Measurements from ENCODE around the gene RUBCN. TPM values are rescaled to one million over a fixed set of nuclear protein-coding genes. Genes with fewer than 3 reads are reported as not detected.

The RUBCN gene
- total RNA-seq, 2 experiments from 2014 or later: 45.1 to 56.7 TPM

GRCh38 chr3:197752107-197752506 lies 15.4 kb upstream of the RUBCN start:
- H3K4me1 ChIP-seq (ENCODE audit: insufficient read depth, low read length, poor library complexity, severe bottlenecking): peaks cover 34% of the 10 kb centered on the region
- peak overlapping the region; percentile 86 for H3K4me2 ChIP-seq (ENCODE audit: low read length)
- H3K9me3 ChIP-seq (ENCODE audit: low read length): no peaks in the 10 kb centered on the region
- no TSS peak for BruUV-seq (replicated peaks)
- H3K27ac ChIP-seq (ENCODE audit: low read depth, low read length, poor library complexity, severe bottlenecking): no peak overlapping the region
- H3K79me2 ChIP-seq (ENCODE audit: insufficient read depth, low read depth, low read length): peaks cover 55% of the 10 kb centered on the region
- peaks cover 7% of the 10 kb centered on the region for H3K36me3 ChIP-seq (ENCODE audit: insufficient read depth, low read length)
- TF ChIP-seq EZH2phosphoT487 (IDR thresholded peaks at IDR 0.05; ENCODE audit: borderline replicate concordance, low read depth, low read length) (no peak), CTCF (conservative IDR thresholded peaks at IDR 0.05; ENCODE audit: low read length) (no peak)
- H4K20me1 ChIP-seq (ENCODE audit: insufficient read depth, low read length): peaks cover 26% of the 10 kb centered on the region
- no peak for DNase-seq (ENCODE audit: low spot score)
- H2AFZ ChIP-seq (ENCODE audit: low read length): no peak overlapping the region
- ChIA-PET CTCF (ENCODE audit: unreplicated experiment) (no interaction called here), POLR2A (interaction anchor here (0.9 kb wide), 1 partner anchor 22 kb away, joined by 6 read pairs; no protein-coding TSS in a partner anchor)
- intact Hi-C loops (cut with micrococcal nuclease; ENCODE audit: unreplicated experiment): no loop called here
- H3K4me3 ChIP-seq (ENCODE audit: low read depth, low read length, poor library complexity, severe bottlenecking): peak overlapping the region; percentile 89
- H3K9me2 ChIP-seq (ENCODE audit: insufficient read depth, low read length): no peaks in the 10 kb centered on the region

- TSS peak; percentile 23 for BruUV-seq (replicated peaks)
- no peak overlapping the region for H2AFZ ChIP-seq (ENCODE audit: low read length)
- intact Hi-C loops (cut with micrococcal nuclease; ENCODE audit: unreplicated experiment): loop anchor here (1.0 to 2.0 kb wide), 2 partner anchors 39 to 40 kb away; partner anchors contain the start of gene LRCH3
These were observed 14.4 kb upstream of the RUBCN start for GRCh38 chr3:197750858-197751737.

More at GRCh38 chr3:197750858-197751737, 14.4 kb upstream of the RUBCN start:
- Histone ChIP-seq H3K79me2 (ENCODE audit: insufficient read depth, low read depth, low read length) (peaks cover 55% of the 10 kb centered on the region), H3K9me3 (ENCODE audit: low read length) (no peaks in the 10 kb centered on the region), H3K36me3 (ENCODE audit: insufficient read depth, low read length) (no peaks in the 10 kb centered on the region), H3K27ac (ENCODE audit: low read depth, low read length, poor library complexity, severe bottlenecking) (peak overlapping the region; percentile 76), H3K9me2 (ENCODE audit: insufficient read depth, low read length) (no peaks in the 10 kb centered on the region), H3K4me2 (ENCODE audit: low read length) (peak overlapping the region; percentile 86), H4K20me1 (ENCODE audit: insufficient read depth, low read length) (peaks cover 26% of the 10 kb centered on the region), H3K4me3 (ENCODE audit: low read depth, low read length, poor library complexity, severe bottlenecking) (peak overlapping the region; percentile 89), H3K4me1 (ENCODE audit: insufficient read depth, low read length, poor library complexity, severe bottlenecking) (peaks cover 41% of the 10 kb centered on the region)
- ChIA-PET CTCF (ENCODE audit: unreplicated experiment) (interaction anchor here (1.3 kb wide), 1 partner anchor 15 kb away, joined by 3 read pairs; no protein-coding TSS in a partner anchor), POLR2A (interaction anchor here (0.6 to 1.4 kb wide), 7 partner anchors 15 to 38 kb away, joined by 3 to 6 read pairs (median 4); no protein-coding TSS in a partner anchor)
- DNase-seq (ENCODE audit: low spot score): peak; percentile 41
- TF ChIP-seq CTCF (conservative IDR thresholded peaks at IDR 0.05; ENCODE audit: low read length) (no peak), EZH2phosphoT487 (IDR thresholded peaks at IDR 0.05; ENCODE audit: borderline replicate concordance, low read depth, low read length) (no peak)
